DOHH2 (cell line): ENCODE results near the gene GRIA3.
"Not testable (repeated sequence)": the region's sequence is repeated elsewhere in the genome, so short reads cannot be mapped to it uniquely, and the experiment has no call there.

ENCODE experiments used
- H3F3A ChIP-seq: fragments of 200-600 bp; sonication (generic), shearing (Covaris generic); 2 replicates; pipeline ENCODE4 v1.6.0; 2016; ENCODE audit warnings: antibody characterized with exemption, mild to moderate bottlenecking; ENCODE audit not compliant: control insufficient read depth, insufficient read depth
- H3K27ac ChIP-seq: fragments of 200-600 bp; sonication (generic); 2 replicates; pipeline ENCODE4 v1.5.1; 2014; ENCODE audit warnings: low read depth, mild to moderate bottlenecking, low read length, moderate library complexity
- H3K27me3 ChIP-seq: fragments of 200-600 bp; sonication (generic); 2 replicates; pipeline ENCODE4 v1.6.1; 2014; ENCODE audit warnings: mild to moderate bottlenecking, low read length, mixed read lengths; ENCODE audit not compliant: control insufficient read depth
- H3K36me3 ChIP-seq: fragments of 200-600 bp; sonication (generic); 2 replicates; pipeline ENCODE4 v1.6.1; 2014; ENCODE audit warnings: mild to moderate bottlenecking, low read length, moderate library complexity, mixed read lengths; ENCODE audit not compliant: control insufficient read depth
- H3K4me1 ChIP-seq: fragments of 200-600 bp; sonication (generic); 2 replicates; pipeline ENCODE4 v1.6.1; 2014; ENCODE audit warnings: mild to moderate bottlenecking, low read length, mixed read lengths; ENCODE audit not compliant: control insufficient read depth
- H3K4me2 ChIP-seq: fragments of 200-600 bp; sonication (generic); 2 replicates; pipeline ENCODE4 v1.6.0; 2014; ENCODE audit warnings: mild to moderate bottlenecking, low read length, moderate library complexity
- H3K4me3 ChIP-seq: fragments of 200-600 bp; sonication (generic); 2 replicates; pipeline ENCODE4 v1.5.1; 2014; ENCODE audit warnings: mild to moderate bottlenecking, low read length, mixed read lengths
- H3K79me2 ChIP-seq: fragments of 200-600 bp; sonication (generic); 2 replicates; pipeline ENCODE4 v1.6.1; 2014; ENCODE audit warnings: mild to moderate bottlenecking, low read length, mixed read lengths; ENCODE audit not compliant: control insufficient read depth
- H3K9me2 ChIP-seq: fragments of 200-600 bp; sonication (generic); replicated peaks from 2 replicates; pipeline ENCODE4 v1.6.1; 2014; ENCODE audit warnings: mild to moderate bottlenecking, low read length, mixed read lengths; ENCODE audit not compliant: control insufficient read depth
- H3K9me3 ChIP-seq: fragments of 200-600 bp; sonication (generic); 2 replicates; pipeline ENCODE4 v1.6.1; 2014; ENCODE audit warnings: antibody characterized with exemption, low read length, mixed read lengths; ENCODE audit not compliant: control insufficient read depth, insufficient read depth
- H4K20me1 ChIP-seq: fragments of 200-600 bp; sonication (generic); 2 replicates; pipeline ENCODE4 v1.6.0; 2014; ENCODE audit warnings: low read depth, mild to moderate bottlenecking, antibody characterized with exemption, low read length, moderate library complexity; ENCODE audit not compliant: control insufficient read depth, insufficient read depth
- CTCF ChIP-seq: fragments of 200-600 bp; sonication (generic); IDR thresholded peaks from one replicate; pipeline ENCODE4 v1.5.1; 2014; ENCODE audit warnings: antibody characterized with exemption, mild to moderate bottlenecking, low read depth, low read length; ENCODE audit not compliant: poor library complexity, severe bottlenecking
- EZH2phosphoT487 ChIP-seq: fragments of 200-600 bp; sonication (generic); IDR thresholded peaks from 2 replicates; pipeline ENCODE4 v1.6.1; 2017; ENCODE audit warnings: borderline replicate concordance, mild to moderate bottlenecking, antibody characterized with exemption, low read length, moderate library complexity, mixed read lengths

Gene GRIA3

DNA sequence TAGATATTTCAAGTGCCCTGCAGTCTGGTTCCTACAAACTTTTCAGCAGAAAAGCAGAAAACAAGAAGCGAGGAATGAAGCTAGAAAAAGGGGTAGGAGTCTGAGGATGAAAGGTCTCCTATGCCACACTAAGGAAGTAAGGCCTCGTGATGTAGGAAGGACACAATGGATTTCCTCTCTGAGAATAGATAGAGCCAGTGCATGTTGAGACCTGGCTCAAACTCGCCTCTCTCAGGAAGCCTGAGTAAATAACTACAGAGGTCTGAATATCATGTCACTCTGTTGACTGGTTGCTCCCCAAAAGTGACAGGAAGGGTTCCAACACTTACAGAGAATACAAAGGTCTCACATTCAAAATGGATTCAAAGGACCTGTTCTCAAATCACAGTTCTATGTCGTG lies 93.3 kb downstream of the GRIA3 start:
- no peaks in the 10 kb centered on the region for H3K79me2 ChIP-seq
- no peak for TF ChIP-seq EZH2phosphoT487
- TF ChIP-seq CTCF = no peak

DNA sequence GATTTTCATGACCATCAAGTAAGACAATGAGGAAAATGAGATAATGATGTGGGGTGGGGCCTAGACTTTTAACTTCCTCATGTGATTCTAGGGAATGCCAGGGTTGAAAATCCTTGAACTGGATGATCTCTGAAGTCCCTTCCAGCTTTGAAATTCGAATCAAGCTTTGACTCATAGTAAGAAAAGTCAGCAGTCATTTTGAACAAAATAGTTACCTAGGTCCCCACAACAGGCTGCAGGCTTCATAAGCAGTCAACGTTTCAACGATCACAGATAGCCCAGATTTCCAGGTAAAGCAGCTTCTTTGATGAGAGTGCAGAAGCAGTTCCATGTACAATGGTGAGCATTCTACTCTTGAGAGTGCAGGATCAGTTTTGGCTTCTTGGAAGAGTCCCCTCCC lies 93.7 kb downstream of the GRIA3 start:
- Histone ChIP-seq H3K4me1 (no peaks in the 10 kb centered on the region), H3F3A (no peaks in the 10 kb centered on the region), H3K27me3 (no peaks in the 10 kb centered on the region), H3K9me3 (no peaks in the 10 kb centered on the region), H3K36me3 (no peaks in the 10 kb centered on the region), H4K20me1 (no peaks in the 10 kb centered on the region), H3K4me2 (no peak overlapping the region), H3K9me2 (no peaks in the 10 kb centered on the region), H3K79me2 (no peaks in the 10 kb centered on the region), H3K27ac (no peak overlapping the region), H3K4me3 (no peak overlapping the region)
- TF ChIP-seq CTCF (no peak), EZH2phosphoT487 (no peak)

More for the DNA sequence above, 93.3 kb downstream of the GRIA3 start:
- no peaks in the 10 kb centered on the region for H3K9me2 ChIP-seq
- no peaks in the 10 kb centered on the region for H3K4me1 ChIP-seq
- H3K27me3 ChIP-seq = no peaks in the 10 kb centered on the region
- no peaks in the 10 kb centered on the region for H3K9me3 ChIP-seq
- H3K4me3 ChIP-seq = no peak overlapping the region
- no peaks in the 10 kb centered on the region for H3F3A ChIP-seq
- no peaks in the 10 kb centered on the region for H4K20me1 ChIP-seq
- no peak overlapping the region for H3K4me2 ChIP-seq
- H3K36me3 ChIP-seq = no peaks in the 10 kb centered on the region
- no peak overlapping the region for H3K27ac ChIP-seq

DNA sequence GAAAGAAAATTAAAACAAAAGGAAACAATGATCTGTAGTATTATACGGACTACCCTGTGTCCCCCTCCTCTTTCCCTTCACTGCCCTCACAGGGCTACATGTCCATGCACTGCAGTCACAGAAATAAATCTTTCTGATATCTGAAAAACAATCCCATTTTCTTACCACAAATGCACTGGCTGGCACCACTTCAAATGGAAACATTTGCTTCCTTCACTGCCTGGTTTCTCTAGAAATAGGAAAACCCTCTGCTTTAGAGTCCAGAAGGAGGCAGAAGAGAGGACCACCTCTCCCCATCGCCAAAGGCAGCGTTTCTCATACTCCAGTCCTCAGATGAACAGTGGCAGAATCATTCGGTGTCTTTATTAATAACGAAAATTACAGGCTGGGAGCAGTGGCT lies 98.2 kb downstream of the GRIA3 start:
- Histone ChIP-seq H3K79me2 (no peaks in the 10 kb centered on the region), H3F3A (no peaks in the 10 kb centered on the region), H3K9me3 (no peaks in the 10 kb centered on the region), H3K36me3 (no peaks in the 10 kb centered on the region), H3K27me3 (no peaks in the 10 kb centered on the region), H3K27ac (no peak overlapping the region), H3K4me3 (no peak overlapping the region), H3K9me2 (no peaks in the 10 kb centered on the region), H3K4me2 (no peak overlapping the region), H4K20me1 (no peaks in the 10 kb centered on the region), H3K4me1 (no peaks in the 10 kb centered on the region)
- TF ChIP-seq CTCF (no peak), EZH2phosphoT487 (no peak)

- H3K4me2 ChIP-seq, H4K20me1 ChIP-seq, H3K36me3 ChIP-seq: not testable (repeated sequence)
Measured at GRCh38 chrX:123283407-123283806, 99.3 kb downstream of the GRIA3 start.

More at GRCh38 chrX:123283407-123283806, 99.3 kb downstream of the GRIA3 start:
- H3K27ac ChIP-seq, H3K4me3 ChIP-seq, H3K4me1 ChIP-seq, H3K79me2 ChIP-seq, H3K27me3 ChIP-seq, H3K9me3 ChIP-seq, H3F3A ChIP-seq, H3K9me2 ChIP-seq: not testable (repeated sequence)
